Stomach (tissue), 4 donors: ENCODE measurements around the gene WWP2.

ENCODE experiments used
- CTCF ChIP-seq, 7 experiments: fragments of 450-650 bp in 4 of 7; fragments of 200-600 bp in 3 of 7; sonication (generic) in 3 of 7; IDR thresholded peaks; one replicate each; pipeline ENCODE4 v1.5.1; 2016 to 2019; ENCODE audit warnings: antibody characterized with exemption in 7 of 7, control low read depth in 2 of 7, mild to moderate bottlenecking in 1 of 7
- EP300 ChIP-seq: sonication (generic); formaldehyde crosslinking; IDR thresholded peaks from one replicate; pipeline ENCODE4 v1.6.1; 2017; ENCODE audit warnings: antibody characterized with exemption
- POLR2A ChIP-seq, 4 donors: fragments of 450-650 bp; IDR thresholded peaks; one replicate each; pipeline ENCODE4 v1.6.1; 2016; ENCODE audit warnings: antibody characterized with exemption in 4 of 4, control low read depth in 2 of 4, mild to moderate bottlenecking in 1 of 4, moderate library complexity in 1 of 4

GRCh38 chr16:69934751-69935150 lies 172.6 kb downstream of the WWP2 start:
- TF ChIP-seq CTCF (IDR thresholded peaks at IDR 0.05) (no peak), POLR2A (IDR thresholded peaks at IDR 0.05) (no peak), EP300 (no peak)
